Duodenal mucosa (tissue), 2 donors: ENCODE results near the gene SHCBP1L.

Experiments used
- H3K27ac ChIP-seq: one replicate; pipeline ENCODE4 v1.7.0; 2013; ENCODE audit warnings: low read depth, low read length
- H3K27me3 ChIP-seq, 2 donors: one replicate each; pipeline ENCODE4 v1.7.0; 2013; ENCODE audit warnings: low read length in 2 of 2, control low read depth in 1 of 2; ENCODE audit not compliant: insufficient read depth in 2 of 2, control insufficient read depth in 1 of 2
- H3K36me3 ChIP-seq, 2 donors: one replicate each; pipeline ENCODE4 v1.7.0; 2013; ENCODE audit warnings: low read length in 2 of 2, control low read depth in 1 of 2; ENCODE audit not compliant: insufficient read depth in 2 of 2, control insufficient read depth in 1 of 2
- H3K4me1 ChIP-seq, 2 donors: one replicate each; pipeline ENCODE4 v1.7.0; 2013; ENCODE audit warnings: low read length in 2 of 2, control low read depth in 1 of 2; ENCODE audit not compliant: insufficient read depth in 2 of 2, control insufficient read depth in 1 of 2
- H3K4me3 ChIP-seq, 2 donors: one replicate each; pipeline ENCODE4 v1.7.0; 2013; ENCODE audit warnings: low read length in 2 of 2, low read depth in 1 of 2
- H3K9ac ChIP-seq, 2 donors: one replicate each; pipeline ENCODE4 v1.7.0; 2013; ENCODE audit warnings: low read length in 2 of 2, low read depth in 1 of 2
- H3K9me3 ChIP-seq, 2 donors: one replicate each; pipeline ENCODE4 v1.7.0; 2013; ENCODE audit warnings: low read length in 2 of 2, control low read depth in 1 of 2; ENCODE audit not compliant: control insufficient read depth in 1 of 2

The SHCBP1L gene

GRCh38 chr1:182952677-182953444 lies at the start of gene SHCBP1L:
SHCBP1L (minus strand) TSS chr1:182953166; CDS start chr1:182953133, 33 bp downstream.
- Histone ChIP-seq H3K4me3 (no peak within 1 kb of the TSS), H3K9ac (no peak within 1 kb of the TSS), H3K27me3 (peaks cover 4% of the 10 kb centered on the region in 2 donors), H3K9me3 (no peaks in the 10 kb centered on the region), H3K4me1 (no peaks in the 10 kb centered on the region), H3K36me3 (no peaks in the 10 kb centered on the region), H3K27ac (no peak within 1 kb of the TSS)

GRCh38 chr1:183002267-183002666 lies 49.3 kb upstream of the SHCBP1L start:
- no peaks in the 10 kb centered on the region for H3K36me3 ChIP-seq
- no peak overlapping the region for H3K9ac ChIP-seq
- no peak overlapping the region for H3K4me3 ChIP-seq
- H3K27ac ChIP-seq: no peak overlapping the region
- H3K27me3 ChIP-seq: no peaks in the 10 kb centered on the region
- no peaks in the 10 kb centered on the region for H3K4me1 ChIP-seq
- no peaks in the 10 kb centered on the region for H3K9me3 ChIP-seq

GRCh38 chr1:183000167-183000962 lies 47.4 kb upstream of the SHCBP1L start:
- Histone ChIP-seq H3K27ac (no peak overlapping the region), H3K4me1 (no peaks in the 10 kb centered on the region), H3K9ac (no peak overlapping the region), H3K4me3 (no peak overlapping the region), H3K9me3 (no peaks in the 10 kb centered on the region), H3K36me3 (no peaks in the 10 kb centered on the region), H3K27me3 (no peaks in the 10 kb centered on the region)

GRCh38 chr1:182998482-182998881 lies 45.5 kb upstream of the SHCBP1L start:
- Histone ChIP-seq H3K27me3 (no peaks in the 10 kb centered on the region), H3K4me3 (no peak overlapping the region), H3K9me3 (no peaks in the 10 kb centered on the region), H3K4me1 (no peaks in the 10 kb centered on the region), H3K27ac (no peak overlapping the region), H3K9ac (no peak overlapping the region), H3K36me3 (no peaks in the 10 kb centered on the region)

GRCh38 chr1:182996816-182997215 lies 43.9 kb upstream of the SHCBP1L start:
- no peaks in the 10 kb centered on the region for H3K4me1 ChIP-seq
- no peak overlapping the region for H3K4me3 ChIP-seq
- no peaks in the 10 kb centered on the region for H3K27me3 ChIP-seq
- H3K36me3 ChIP-seq: no peaks in the 10 kb centered on the region
- H3K9me3 ChIP-seq: no peaks in the 10 kb centered on the region
- no peak overlapping the region for H3K9ac ChIP-seq
- H3K27ac ChIP-seq: no peak overlapping the region

- H3K27ac ChIP-seq: no peak overlapping the region
- no peaks in the 10 kb centered on the region for H3K27me3 ChIP-seq
- no peaks in the 10 kb centered on the region for H3K36me3 ChIP-seq
- no peak overlapping the region for H3K9ac ChIP-seq
- H3K4me3 ChIP-seq: no peak overlapping the region
- H3K9me3 ChIP-seq: no peaks in the 10 kb centered on the region
- H3K4me1 ChIP-seq: no peaks in the 10 kb centered on the region
Observed at GRCh38 chr1:182995894-182996293, 42.9 kb upstream of the SHCBP1L start.

- H3K36me3 ChIP-seq: no peaks in the 10 kb centered on the region
- H3K4me1 ChIP-seq: no peaks in the 10 kb centered on the region
- H3K9ac ChIP-seq: no peak overlapping the region
- H3K27ac ChIP-seq: no peak overlapping the region
- H3K9me3 ChIP-seq: no peaks in the 10 kb centered on the region
- H3K4me3 ChIP-seq: no peak overlapping the region
- H3K27me3 ChIP-seq: no peaks in the 10 kb centered on the region
Observed at GRCh38 chr1:182993746-182994145, 40.8 kb upstream of the SHCBP1L start.

GRCh38 chr1:182990413-182991144 lies 37.6 kb upstream of the SHCBP1L start:
- Histone ChIP-seq H3K27ac (no peak overlapping the region), H3K4me3 (no peak overlapping the region), H3K4me1 (no peaks in the 10 kb centered on the region)

GRCh38 chr1:182985876-182986275 lies 32.9 kb upstream of the SHCBP1L start:
- no peaks in the 10 kb centered on the region for H3K36me3 ChIP-seq
- no peak overlapping the region for H3K4me3 ChIP-seq
- H3K9ac ChIP-seq: no peak overlapping the region
- no peaks in the 10 kb centered on the region for H3K4me1 ChIP-seq
- no peak overlapping the region for H3K27ac ChIP-seq
- no peaks in the 10 kb centered on the region for H3K9me3 ChIP-seq
- no peaks in the 10 kb centered on the region for H3K27me3 ChIP-seq

More at GRCh38 chr1:182990413-182991144, 37.6 kb upstream of the SHCBP1L start:
- Histone ChIP-seq H3K9ac (no peak overlapping the region), H3K36me3 (no peaks in the 10 kb centered on the region), H3K9me3 (no peaks in the 10 kb centered on the region), H3K27me3 (no peaks in the 10 kb centered on the region)

- H3K9ac ChIP-seq: no peak overlapping the region
- H3K27ac ChIP-seq: no peak overlapping the region
- no peaks in the 10 kb centered on the region for H3K9me3 ChIP-seq
- no peak overlapping the region for H3K4me3 ChIP-seq
- no peaks in the 10 kb centered on the region for H3K27me3 ChIP-seq
- no peaks in the 10 kb centered on the region for H3K4me1 ChIP-seq
- no peaks in the 10 kb centered on the region for H3K36me3 ChIP-seq
Observed at GRCh38 chr1:182984621-182985020, 31.7 kb upstream of the SHCBP1L start.
